Stimulated activated CD4-positive, alpha-beta T cell treated with anti-CD3 and anti-CD28 coated beads, Interleukin-12 subunit alpha, Interleukin-12 subunit beta, amount 100 ng/mL, for 4 hours (primary cell): ENCODE results near the gene RUSC1.

Experiments
- DNase-seq: peaks from one replicate; pipeline ENCODE4 v3.0.0-alpha.2; 2020

The RUSC1 gene

DNA sequence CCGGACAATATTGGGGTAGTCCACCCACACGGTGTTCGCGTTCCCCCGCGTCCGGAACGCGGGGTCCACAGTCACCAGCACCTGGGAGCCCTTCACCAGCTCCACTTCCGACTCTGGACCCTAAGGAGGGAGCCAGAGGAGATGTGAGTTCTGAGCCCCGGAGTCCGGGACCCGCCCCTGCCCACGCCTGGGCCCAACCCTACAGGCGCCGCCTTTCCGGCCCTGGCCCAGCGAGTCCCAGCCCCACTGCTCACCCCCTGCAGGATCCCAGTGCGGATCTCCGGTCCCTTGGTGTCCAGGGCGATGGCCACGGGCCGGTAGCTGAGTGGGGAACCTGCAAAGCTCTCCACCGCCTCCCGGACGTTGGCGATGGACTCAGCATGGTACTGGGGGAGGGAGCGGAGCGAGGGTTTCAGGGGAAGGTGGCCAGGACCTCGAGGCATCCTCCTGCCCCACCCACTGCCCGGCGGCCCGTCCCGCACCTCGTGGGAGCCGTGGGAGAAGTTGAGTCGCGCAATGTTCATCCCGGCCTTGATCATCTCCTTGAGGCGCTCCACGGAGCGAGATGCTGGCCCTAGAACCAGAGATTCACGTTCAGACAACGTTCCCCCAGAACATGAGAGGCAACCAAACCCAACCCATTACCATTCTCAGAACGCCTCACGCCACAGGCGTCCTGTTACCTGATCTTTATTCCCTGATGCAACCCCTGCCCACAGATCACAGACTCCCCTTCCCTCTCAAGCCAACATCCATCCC is 25.3 kb upstream of the RUSC1 start:
- DNase-seq: no peak

DNA sequence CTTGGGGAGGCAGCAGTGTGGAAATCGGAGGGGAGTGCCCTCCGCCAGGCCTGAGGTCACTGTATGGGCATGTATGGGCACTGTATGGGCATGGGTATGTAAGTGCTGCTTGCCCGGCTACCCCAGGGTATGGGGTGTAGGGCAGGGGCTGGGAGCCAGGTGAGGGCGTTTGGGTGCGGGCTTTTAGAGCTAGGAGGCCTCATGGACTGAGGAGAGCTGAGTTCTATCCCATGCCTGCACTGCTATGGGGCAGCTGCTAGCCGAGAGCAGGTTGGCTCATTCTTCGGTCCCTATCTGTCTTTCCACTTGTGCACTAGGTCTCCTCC is 24.8 kb upstream of the RUSC1 start:
- DNase-seq: no peak

- no peak for DNase-seq
Measured at GRCh38 chr1:155296661-155297060, 24.0 kb upstream of the RUSC1 start.

DNA sequence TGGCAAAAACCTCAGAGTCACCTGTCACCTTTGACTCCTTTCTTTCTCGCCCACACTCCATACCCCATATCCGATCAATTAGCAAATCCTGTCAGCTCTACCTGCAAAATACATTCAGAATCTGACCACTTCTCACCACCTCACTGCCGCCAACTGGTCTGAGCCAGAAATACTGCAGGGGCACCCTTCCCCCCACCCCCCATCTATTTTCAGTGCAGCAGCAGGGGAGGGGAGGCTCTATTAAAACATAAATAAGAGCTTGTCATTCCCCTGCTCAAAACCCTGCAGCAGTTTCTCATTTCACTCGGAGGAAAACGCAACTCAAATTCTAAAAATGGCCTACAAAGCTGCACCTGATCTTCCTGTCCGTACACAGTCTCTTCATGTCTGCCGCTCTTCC is 23.3 kb upstream of the RUSC1 start:
- DNase-seq: no peak

- no peak for DNase-seq
Measured at GRCh38 chr1:155300024-155300423, 20.7 kb upstream of the RUSC1 start.

- DNase-seq: no peak
Measured at GRCh38 chr1:155300553-155301329, 20.0 kb upstream of the RUSC1 start.

DNA sequence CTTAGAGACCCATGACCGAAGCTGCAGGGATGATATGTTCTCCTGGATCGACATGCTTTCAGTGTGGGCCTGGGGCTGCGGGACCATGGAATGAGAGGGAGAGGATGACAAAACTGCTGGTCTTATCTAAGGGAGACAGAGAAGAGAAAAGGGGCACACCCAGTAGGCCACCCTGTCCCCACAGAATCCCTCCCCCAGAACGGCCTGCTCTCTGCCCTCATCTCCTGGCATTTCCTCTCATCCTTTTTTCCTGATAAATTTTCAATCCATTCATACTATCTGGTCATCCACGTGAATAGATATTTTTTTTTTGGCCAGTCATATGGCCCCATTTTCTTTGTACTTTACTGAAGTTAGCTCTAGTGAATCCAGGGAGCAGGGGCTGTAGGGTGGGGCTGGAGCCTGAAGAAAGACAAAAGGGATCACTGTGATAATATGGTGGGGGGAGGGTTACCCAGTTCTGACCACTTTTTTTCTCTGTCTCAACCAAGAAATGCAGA is 19.3 kb upstream of the RUSC1 start, which contains the start of gene PKLR:
TSS of gene PKLR (minus strand) at position 97 of the 500 bp plus-strand sequence. CDS start at position 54, 43 bp downstream.
- no peak for DNase-seq

- DNase-seq: no peak
Measured at GRCh38 chr1:155304558-155305063, 16.1 kb upstream of the RUSC1 start.

- no peak for DNase-seq
Measured at GRCh38 chr1:155305881-155306391, 14.8 kb upstream of the RUSC1 start.

GRCh38 chr1:155307247-155307740 is 13.4 kb upstream of the RUSC1 start:
- DNase-seq: no peak

GRCh38 chr1:155308493-155309422 is 11.9 kb upstream of the RUSC1 start, which contains the start of gene FDPS:
TSS of gene FDPS (plus strand) at chr1:155308866. CDS start at chr1:155309790, 924 bp downstream.
- DNase-seq: peak; percentile 93

DNA sequence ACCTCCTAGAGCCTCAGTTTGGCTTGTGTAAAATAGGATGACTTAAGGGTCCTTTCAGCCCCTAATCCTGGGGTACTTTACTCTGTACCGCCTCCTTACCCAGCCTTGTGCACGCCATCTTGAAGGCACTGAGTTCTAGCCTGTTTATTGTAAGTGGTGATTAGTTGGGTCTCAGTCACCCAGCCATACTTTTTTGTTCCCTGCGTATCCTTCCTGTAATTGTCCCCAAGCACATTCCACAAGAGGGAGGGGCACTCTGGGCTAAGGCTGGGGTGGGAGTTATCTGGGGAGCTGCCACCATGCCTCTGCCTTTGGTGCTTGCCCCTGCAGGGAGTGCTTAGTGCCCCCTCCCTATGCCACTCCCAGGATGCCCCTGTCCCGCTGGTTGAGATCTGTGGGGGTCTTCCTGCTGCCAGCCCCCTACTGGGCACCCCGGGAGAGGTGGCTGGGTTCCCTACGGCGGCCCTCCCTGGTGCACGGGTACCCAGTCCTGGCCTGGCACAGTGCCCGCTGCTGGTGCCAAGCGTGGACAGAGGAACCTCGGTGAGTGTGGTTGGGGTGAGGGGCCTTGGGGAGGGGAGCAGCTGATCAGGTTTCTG is 11.2 kb upstream of the RUSC1 start:
- DNase-seq: no peak

DNA sequence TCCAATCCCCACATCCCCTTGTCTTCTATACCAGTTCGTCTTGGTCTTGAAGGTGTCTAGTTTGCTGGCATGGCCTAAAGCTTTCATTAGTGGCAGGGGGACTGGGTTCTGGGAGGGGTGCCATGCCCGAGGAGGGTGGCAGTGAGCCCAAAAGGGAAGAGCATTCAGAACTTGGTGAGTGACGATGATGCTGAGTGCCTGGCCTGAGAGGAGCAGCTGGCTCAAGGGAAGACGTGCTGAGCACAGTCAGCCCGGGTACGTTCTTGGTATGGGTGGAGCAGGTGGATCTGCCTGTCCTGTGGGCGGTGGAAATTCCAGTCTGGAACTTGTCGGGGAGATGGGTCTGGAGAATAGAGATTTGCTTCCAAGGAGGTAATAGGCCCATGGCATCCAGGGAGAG is 7.4 kb upstream of the RUSC1 start:
- DNase-seq: no peak

- DNase-seq: no peak
Measured at GRCh38 chr1:155316922-155317321, 3.8 kb upstream of the RUSC1 start.

DNA sequence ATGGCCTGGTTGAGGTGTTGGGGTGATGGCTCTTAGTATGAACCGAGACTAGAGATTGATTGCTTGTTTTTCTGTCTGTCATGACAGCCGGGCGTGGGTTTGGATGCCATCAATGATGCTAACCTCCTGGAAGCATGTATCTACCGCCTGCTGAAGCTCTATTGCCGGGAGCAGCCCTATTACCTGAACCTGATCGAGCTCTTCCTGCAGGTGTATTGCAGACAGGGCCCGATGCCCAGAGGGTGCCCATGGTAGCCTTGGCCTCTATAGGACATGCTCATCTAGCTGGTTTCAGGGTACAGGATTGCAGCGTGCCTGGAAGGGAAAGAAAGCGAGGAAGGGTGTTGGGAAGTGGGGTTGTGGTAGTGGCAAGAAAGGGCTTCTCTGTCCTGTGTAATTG is 2.6 kb upstream of the RUSC1 start:
- no peak for DNase-seq

GRCh38 chr1:155319536-155319935 is 1.2 kb upstream of the RUSC1 start:
- no peak for DNase-seq

- DNase-seq: no peak
Measured at GRCh38 chr1:155320252-155320651, 442 bp upstream of the RUSC1 start.

- no peak for DNase-seq
Measured at GRCh38 chr1:155321639-155322503, 1.2 kb downstream of the RUSC1 start.

GRCh38 chr1:155322571-155322952 is 1.9 kb downstream of the RUSC1 start:
- no peak for DNase-seq

GRCh38 chr1:155322953-155323728 is 2.4 kb downstream of the RUSC1 start:
- peak; percentile 88 for DNase-seq
